ENCODE data around the gene IRF4.

IRF4 gene

DNA sequence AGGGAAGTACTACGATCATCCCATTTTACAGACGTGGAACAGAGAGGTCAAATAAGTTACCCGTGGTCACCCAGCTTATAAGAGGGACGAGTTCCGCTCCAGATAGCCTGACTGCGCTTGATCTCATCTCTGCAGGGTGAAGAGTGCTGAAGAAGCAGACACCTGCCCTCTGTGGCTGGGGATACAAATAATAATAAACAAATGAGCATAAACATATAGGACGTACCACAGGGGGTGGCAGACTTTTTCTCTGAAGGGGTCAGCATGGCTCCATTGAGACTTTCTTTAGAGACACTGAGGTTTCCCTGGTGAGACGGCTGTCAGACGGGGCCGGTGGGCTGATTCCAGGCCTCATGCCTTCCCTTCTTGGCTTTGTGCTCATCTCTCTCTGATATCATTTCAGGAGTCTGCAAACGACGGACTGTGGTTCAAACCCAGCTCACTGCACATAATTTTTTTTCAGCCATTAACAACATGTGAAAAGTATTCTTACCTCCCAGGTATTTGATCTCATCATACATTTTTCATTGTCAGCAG, 47.1 kb downstream of the IRF4 start:
- ATAC-seq, result no peak
- no peak overlapping the region for H3K4me3 Mint-ChIP-seq
- no peaks in the 10 kb centered on the region for H3K36me3 Mint-ChIP-seq
- peaks cover 20% of the 10 kb centered on the region for H3K4me1 Mint-ChIP-seq
- no peak overlapping the region for H3K27ac Mint-ChIP-seq
- H3K27me3 Mint-ChIP-seq, result no peaks in the 10 kb centered on the region
- H3K9me3 Mint-ChIP-seq, result peaks cover 7% of the 10 kb centered on the region

DNA sequence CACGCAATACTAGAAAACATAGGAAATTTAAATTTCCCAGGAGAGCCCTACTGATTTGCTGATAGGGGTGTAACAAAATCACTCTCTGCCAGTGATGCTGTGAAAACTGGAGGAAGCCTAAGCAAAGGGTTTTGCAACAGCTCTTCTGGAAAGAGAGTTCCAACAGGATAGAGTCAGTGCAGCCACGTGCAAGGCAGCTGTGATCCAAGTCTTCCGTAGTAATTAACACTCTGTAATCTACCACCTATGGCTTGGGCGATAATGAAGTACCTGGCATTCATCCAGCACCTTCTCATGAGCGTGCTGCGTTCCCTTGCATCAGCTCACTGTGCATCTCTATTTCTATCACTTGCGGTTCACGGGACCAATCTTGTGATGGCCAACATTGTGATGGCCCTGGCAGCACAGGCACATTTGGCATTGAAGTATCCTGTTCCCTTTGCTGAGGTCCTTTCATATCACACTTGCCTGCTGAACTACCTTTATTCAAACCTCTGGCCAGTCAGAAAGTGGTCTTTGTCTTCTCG, 48.2 kb downstream of the IRF4 start:
- no peak for ATAC-seq
- H3K4me1 Mint-ChIP-seq, result peaks cover 13% of the 10 kb centered on the region
- no peaks in the 10 kb centered on the region for H3K27me3 Mint-ChIP-seq
- H3K36me3 Mint-ChIP-seq, result no peaks in the 10 kb centered on the region
- no peak overlapping the region for H3K27ac Mint-ChIP-seq
- H3K4me3 Mint-ChIP-seq, result no peak overlapping the region
- peaks cover 7% of the 10 kb centered on the region for H3K9me3 Mint-ChIP-seq

DNA sequence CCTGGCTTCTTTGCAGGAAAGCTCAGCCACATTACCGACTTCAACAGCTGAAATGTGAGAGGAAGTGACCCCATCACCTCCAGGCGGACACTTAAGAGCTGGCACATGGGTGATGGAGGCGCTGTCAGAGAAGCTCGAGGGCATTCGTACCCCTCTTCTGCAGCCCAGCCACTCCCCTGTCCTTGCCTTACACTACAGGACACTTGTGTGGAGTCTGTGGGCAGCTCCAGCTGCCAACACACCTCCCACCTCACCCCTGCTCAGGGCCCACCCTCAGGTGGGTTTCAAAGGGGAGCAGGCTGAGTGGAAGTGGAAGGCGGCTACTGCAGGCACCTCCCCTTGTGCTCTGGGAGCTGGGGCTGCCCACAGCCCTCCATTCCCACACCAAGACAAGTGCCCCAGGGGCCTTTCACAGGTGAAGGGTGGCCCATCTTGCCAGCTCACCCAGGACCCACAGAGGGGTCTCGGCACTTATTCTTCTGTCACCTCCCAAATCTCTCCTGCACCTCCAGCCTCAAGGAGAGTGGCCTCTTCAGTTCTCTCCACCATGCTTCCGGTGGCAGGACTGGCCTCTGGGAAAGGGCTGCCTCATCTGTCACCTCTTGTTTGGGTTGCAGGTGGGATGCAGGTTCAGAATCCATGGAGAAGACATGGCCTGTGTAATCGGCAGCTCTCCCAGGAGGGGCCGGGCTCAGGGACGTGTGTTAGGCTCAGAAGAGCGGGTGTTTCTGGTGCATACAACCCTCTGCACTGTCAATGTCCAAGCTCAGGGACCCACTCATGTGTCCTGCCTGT, 49.8 kb downstream of the IRF4 start:
- no peak overlapping the region for H3K4me3 Mint-ChIP-seq
- H3K36me3 Mint-ChIP-seq, result no peaks in the 10 kb centered on the region
- no peak for ATAC-seq
- peaks cover 7% of the 10 kb centered on the region for H3K9me3 Mint-ChIP-seq
- H3K27ac Mint-ChIP-seq, result no peak overlapping the region
- H3K4me1 Mint-ChIP-seq, result peaks cover 19% of the 10 kb centered on the region
- H3K27me3 Mint-ChIP-seq, result no peaks in the 10 kb centered on the region

DNA sequence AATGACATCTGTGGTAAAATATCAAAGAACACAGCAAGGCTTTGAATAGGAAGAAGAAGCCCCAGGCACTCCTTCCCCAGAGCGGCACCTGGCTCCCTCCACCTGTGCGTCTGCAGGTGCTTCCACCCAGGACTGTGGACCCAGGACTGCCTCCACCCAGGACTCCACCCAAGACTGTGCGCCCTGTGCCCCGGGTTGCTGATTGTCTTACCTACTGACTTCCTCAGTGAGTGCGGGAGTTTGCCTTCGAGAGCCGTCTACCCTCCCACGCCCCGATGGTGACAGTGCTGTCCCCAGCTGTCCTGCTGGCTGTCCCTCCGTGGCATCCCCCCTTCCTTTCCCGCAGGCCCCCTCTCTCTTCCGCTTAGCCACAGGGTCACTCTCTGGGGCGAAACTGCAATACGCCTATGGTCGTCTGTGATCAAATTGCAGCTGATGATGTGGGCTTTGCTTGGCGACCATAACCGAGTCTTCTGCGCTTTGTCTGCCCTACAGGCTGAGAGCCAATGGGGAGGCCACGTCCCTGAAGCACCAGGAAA, 52.1 kb downstream of the IRF4 start:
- Mint-ChIP-seq H3K9me3 (peaks cover 7% of the 10 kb centered on the region), H3K4me1 (peaks cover 40% of the 10 kb centered on the region), H3K36me3 (no peaks in the 10 kb centered on the region), H3K4me3 (no peak overlapping the region), H3K27ac (peak overlapping the region; percentile 44), H3K27me3 (peaks cover 2% of the 10 kb centered on the region)
- no peak for ATAC-seq

DNA sequence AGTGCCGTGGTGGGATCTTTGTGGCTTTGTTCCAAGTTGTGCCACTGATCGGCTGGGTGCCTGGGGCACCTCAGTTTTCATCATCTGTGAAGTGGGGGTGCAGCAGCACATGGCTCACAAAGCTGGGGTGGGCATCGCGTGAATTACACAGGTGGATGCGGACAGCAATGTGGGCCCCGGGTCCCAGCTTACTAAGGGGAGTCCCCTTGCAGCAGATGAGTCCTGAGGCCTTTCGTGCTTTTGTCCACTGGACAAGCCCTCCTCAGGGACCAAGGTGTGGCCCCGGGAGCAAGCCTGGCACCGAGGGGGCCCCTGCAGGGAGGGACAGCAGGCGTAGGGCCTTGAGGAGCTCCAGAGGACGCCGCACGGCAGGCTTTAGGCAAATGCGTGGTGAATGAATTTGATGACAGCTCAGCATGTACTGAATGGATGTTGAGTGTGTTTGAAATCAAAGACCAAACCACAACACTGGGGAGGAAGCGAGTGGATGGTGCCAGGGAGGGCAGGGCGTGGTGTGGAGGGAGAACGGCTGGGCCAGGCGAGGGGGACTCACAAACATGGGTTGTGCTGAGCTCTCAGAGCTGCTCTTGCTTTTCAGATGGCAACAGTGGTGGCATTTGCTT, 53.2 kb downstream of the IRF4 start:
- H3K4me1 Mint-ChIP-seq, result peaks cover 49% of the 10 kb centered on the region
- peak overlapping the region; percentile 85 for H3K27ac Mint-ChIP-seq
- peaks cover 11% of the 10 kb centered on the region for H3K27me3 Mint-ChIP-seq
- H3K9me3 Mint-ChIP-seq, result peaks cover 9% of the 10 kb centered on the region
- no peak overlapping the region for H3K4me3 Mint-ChIP-seq
- H3K36me3 Mint-ChIP-seq, result no peaks in the 10 kb centered on the region
- ATAC-seq, result no peak

DNA sequence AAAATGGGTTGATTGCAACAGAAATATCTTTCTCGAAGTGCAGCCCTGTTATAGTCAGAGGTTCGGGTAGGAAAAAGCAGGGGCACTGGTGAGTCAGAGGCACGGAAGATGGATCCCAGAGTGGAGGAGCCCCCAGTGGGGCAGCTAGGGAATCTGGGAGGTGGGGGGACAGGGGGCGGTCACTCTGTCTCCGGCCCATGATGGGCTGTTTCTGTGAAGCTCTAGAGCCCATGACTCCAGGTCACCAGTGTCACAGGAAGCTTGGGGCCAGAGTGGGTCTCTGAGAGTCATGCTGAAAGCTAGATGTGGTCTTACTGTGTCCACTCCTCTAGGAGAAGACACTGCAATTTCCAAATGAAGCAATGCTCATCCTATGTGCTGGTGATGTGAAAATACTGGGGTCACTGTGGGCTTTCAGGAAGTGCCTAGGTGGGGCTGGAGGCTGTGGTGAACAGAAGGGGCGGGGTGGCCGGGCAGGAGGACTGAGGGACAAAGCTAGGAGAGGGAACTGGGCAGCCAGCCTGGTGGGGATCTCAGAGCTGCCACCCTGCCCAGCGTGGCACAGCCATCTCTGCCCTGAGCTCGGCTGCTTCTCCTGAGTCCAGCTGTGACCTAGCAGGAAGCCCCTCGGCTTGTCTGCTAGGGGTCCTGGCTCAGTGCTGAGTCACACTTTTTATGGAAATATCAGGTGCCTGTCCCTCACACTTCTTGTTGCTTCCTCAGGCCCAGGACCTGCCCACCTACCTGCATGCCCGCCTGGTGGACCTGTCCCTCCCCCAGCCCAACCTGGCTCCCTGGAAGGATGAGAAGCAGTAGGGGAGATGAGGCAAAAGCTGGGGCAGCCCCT, 54.2 kb downstream of the IRF4 start:
- Mint-ChIP-seq H3K27me3 (peaks cover 11% of the 10 kb centered on the region), H3K4me3 (no peak overlapping the region), H3K36me3 (no peaks in the 10 kb centered on the region), H3K9me3 (peaks cover 4% of the 10 kb centered on the region), H3K27ac (peak overlapping the region; percentile 85), H3K4me1 (peaks cover 49% of the 10 kb centered on the region)
- ATAC-seq, result no peak

DNA sequence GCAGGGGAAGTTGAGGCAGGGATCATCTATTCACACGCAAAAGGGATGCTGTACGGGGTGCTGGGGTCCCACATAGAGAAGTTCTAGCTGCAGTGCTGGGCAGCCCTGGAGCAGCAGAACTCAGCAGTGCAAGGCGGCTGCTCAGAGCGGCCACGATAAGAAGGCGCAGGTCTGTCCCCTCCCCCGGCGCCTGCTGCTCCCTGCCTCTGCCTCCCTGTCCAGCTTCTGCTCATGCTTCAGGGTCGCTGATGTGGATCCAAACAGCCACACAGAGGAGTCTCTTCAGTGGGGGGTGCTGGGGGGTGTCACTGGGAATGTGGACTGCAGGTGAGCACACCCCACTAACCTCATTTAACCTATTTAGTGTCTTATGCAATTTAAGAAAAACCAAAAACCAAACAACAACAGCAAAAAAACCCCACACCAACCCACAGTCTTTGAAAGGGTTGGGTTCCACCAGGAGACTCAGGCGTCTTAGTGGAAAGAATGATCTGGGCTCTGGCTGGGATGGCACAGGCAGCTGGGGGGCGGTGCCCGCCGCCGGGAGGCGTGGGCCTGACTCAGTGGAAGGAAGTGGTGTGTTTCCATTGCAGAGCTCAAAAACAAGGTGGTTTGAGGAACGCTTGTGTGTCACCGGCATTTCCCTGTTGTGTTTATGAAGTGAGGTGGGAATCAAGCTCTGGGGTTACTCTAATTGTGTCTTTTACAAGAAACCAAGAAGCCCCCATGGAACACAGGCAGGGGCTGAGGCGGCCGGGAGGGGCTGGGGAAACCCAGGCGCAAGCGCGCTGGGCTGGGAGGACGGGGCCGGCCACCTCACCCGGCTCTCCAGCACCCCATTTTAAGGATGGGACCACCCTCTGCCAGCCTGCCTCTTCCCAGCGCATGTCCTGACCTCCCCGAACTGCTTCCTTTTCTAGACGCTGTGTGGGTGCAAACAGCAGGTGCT, 55.1 kb downstream of the IRF4 start:
- Mint-ChIP-seq H3K27ac (peak overlapping the region; percentile 85), H3K4me3 (peak overlapping the region; percentile 61), H3K27me3 (peaks cover 11% of the 10 kb centered on the region), H3K4me1 (peaks cover 49% of the 10 kb centered on the region), H3K36me3 (no peaks in the 10 kb centered on the region), H3K9me3 (peaks cover 2% of the 10 kb centered on the region)
- ATAC-seq, result peak; percentile 83

DNA sequence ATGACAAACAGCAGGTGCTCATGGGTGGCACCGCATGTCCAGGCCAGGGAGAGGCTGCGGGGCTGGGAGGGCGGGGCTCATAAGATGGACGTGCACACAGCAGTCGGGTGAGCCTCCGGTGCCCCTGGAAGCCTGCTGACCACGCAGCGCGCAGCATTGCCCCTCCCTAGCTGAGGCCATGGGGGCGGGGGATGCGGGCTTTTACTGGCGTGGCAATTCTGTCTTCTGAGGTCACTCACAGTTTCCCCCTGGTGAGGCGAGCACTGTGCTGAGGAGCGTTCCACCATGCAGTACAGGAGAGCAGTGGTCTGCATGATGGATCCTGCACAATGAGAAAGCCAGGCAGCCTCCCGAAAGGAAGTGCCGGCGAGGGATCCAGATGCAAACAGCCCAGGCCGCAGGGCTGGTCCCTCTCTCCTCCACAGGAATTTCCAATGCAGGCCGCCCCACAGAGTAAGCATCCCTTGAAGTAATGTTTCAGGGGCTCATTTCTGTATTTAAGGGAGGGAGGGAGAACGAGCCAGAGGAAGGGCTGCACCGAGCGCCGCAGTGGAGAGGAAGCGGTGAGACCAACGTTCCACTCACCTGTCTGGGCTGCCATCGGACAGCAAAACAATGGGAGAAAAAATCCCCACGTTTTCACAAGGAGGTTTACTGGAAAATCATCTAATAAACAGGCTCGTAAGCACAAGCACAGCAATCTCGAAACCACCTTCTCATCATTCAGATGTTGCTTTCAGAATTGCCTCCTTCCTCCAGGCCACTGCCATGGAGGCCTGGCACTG, 56.0 kb downstream of the IRF4 start:
- Mint-ChIP-seq H3K27me3 (peaks cover 11% of the 10 kb centered on the region), H3K4me1 (peaks cover 49% of the 10 kb centered on the region), H3K36me3 (no peaks in the 10 kb centered on the region), H3K4me3 (peak overlapping the region; percentile 61), H3K27ac (peak overlapping the region; percentile 85), H3K9me3 (peaks cover 2% of the 10 kb centered on the region)
- ATAC-seq, result peak; percentile 22

DNA sequence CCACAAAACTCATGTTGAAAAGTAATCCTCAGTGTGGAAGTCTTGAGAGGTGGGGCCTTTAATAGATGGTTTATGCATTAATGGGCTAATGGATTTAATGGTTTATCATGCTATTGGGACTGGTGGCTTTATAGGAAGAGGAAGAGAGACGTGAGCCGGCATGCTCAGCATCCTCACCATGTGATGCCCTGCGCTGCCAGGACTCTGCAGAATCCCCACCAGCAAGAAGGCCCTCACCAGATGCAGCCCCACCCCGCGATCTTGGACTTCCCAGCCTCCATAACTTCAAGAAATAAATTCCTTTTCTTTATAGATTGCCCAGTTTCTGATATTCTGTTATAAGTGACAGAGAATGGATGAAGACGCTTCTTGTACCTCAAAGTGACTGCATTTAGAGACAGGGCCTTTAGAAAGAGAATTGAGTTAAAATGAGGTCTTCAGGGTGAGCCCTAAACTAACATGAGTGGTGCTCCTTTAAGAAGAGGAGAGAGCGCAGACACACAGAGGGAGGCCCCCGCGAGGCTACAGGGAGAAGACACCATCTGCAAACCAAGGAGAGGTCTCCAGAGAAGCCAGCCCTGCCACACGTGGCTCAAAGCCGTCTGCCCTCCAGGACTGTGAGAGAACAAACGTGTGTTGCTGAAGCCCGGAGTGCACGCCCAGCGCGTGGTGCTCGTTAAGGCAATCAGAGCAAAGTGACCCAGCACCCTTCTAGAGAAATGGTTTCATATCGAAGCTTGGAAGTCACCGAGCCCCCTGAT, 56.9 kb downstream of the IRF4 start:
- Mint-ChIP-seq H3K27ac (peak overlapping the region; percentile 85), H3K4me1 (peaks cover 49% of the 10 kb centered on the region), H3K4me3 (peak overlapping the region; percentile 61), H3K27me3 (peaks cover 11% of the 10 kb centered on the region), H3K9me3 (peaks cover 2% of the 10 kb centered on the region), H3K36me3 (no peaks in the 10 kb centered on the region)
- no peak for ATAC-seq

DNA sequence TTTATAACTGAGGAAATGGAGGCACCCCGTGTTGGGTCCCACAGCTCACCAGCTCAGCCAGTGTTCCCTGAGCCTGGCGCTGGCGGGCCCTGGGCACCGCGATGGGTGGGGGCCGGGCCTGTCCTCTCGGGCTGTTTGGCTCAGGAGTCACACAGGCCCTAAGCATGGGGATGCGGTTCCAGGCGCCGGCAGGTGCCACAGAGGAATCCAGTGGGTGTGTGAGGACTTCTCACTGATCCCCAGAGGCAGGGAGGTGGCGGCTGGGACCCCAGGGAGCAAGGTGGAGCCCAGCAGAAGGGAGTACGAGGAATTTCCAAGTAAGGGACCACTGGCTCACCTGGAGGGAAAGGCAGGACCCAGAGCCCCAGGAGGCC, 57.5 kb downstream of the IRF4 start:
- Mint-ChIP-seq H3K36me3 (no peaks in the 10 kb centered on the region), H3K27me3 (peaks cover 11% of the 10 kb centered on the region)

DNA sequence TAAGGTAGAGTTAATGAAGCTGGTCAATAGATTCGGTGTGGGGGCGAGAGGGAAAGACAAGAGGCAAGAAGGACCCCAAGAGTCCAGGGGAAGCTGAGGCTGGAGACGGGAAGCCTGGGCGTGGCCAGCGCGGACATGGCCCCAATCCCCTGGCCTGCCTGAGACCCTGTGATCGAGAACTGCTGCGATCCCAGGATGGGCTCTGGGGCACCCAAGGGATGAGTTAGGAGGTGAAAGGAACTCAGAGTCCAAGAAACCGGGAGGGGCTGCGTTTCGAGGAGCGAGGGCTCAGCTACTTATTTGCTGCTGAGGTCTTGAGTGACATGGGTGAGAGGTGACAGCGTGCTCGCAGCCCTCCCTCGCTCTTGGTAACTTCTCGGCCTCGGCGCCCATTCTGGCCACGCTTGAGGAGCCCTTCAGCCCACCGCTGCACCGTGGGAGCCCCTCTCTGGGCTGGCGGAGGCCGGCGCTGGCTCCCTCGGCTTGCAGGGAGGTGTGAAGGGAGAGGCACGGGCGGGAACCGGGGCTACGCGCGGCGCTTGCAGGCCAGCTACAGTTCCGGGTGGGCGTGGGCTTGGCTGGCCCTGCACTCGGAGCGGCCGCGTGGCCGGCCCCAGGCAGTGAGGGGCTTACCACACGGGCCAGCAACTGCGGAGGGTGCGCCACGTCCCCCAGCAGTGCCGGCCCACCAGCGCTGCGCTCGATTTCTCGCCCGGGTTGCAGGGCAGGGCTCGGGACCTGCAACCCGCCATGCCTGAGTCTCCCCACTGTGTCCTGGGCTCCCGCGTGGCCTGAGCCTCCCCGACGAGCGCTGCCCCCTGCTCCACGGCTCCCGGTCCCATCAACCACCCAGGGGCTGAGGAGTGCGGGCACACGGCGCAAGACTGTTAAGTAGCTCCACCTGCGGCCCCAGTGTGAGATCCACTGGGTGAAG, 58.2 kb downstream of the IRF4 start:
- H3K9me3 Mint-ChIP-seq, result peaks cover 2% of the 10 kb centered on the region
- peaks cover 11% of the 10 kb centered on the region for H3K27me3 Mint-ChIP-seq
- no peak for ATAC-seq
- H3K4me3 Mint-ChIP-seq, result no peak overlapping the region
- no peaks in the 10 kb centered on the region for H3K36me3 Mint-ChIP-seq
- no peak overlapping the region for H3K27ac Mint-ChIP-seq
- H3K4me1 Mint-ChIP-seq, result peaks cover 47% of the 10 kb centered on the region

More for the DNA sequence above, 57.5 kb downstream of the IRF4 start:
- peaks cover 49% of the 10 kb centered on the region for H3K4me1 Mint-ChIP-seq
- no peak for ATAC-seq
- peaks cover 2% of the 10 kb centered on the region for H3K9me3 Mint-ChIP-seq
- no peak overlapping the region for H3K4me3 Mint-ChIP-seq
- peak overlapping the region; percentile 85 for H3K27ac Mint-ChIP-seq

DNA sequence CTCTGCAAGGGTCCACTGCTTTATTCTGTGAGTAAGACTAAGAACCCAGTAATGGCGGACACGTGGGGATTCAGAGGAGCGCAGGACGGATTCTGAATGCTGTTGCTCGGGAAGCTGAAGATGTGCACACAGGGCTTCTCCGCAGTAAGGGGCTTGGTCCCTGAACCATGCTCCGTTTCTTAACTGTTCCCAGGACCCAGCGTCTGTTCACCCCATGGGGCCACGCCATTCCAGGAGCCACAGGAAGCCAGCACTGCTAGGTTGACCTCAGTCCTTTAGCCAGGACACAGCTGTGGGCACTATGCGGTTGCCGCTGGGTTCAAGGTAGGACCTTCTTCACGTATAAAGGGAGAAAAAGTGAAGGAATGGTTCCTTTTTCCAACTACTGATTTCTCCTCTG, 59.8 kb downstream of the IRF4 start:
- Mint-ChIP-seq H3K4me1 (peaks cover 31% of the 10 kb centered on the region), H3K36me3 (no peaks in the 10 kb centered on the region), H3K27me3 (peaks cover 11% of the 10 kb centered on the region), H3K9me3 (peaks cover 2% of the 10 kb centered on the region), H3K27ac (no peak overlapping the region), H3K4me3 (no peak overlapping the region)
- no peak for ATAC-seq
